HG03159 (cell line): ENCODE results near the gene DGKQ.

Experiments used
- ATAC-seq: cut with Tn5 transposase; IDR thresholded peaks from one replicate; pipeline ENCODE4 v1.9.1; 2021; ENCODE audit warnings: mild to moderate bottlenecking, moderate library complexity; ENCODE audit not compliant: unreplicated experiment

The DGKQ gene

GRCh38 chr4:996030-996996 lies 22.9 kb upstream of the DGKQ start:
- no peak for ATAC-seq

GRCh38 chr4:995311-996026 lies 22.1 kb upstream of the DGKQ start:
- ATAC-seq, result no peak

GRCh38 chr4:993111-994029 lies 20.0 kb upstream of the DGKQ start, which contains the start of gene SLC26A1:
Gene SLC26A1 (minus strand): TSS chr4:993404. CDS start chr4:991703, 1,701 bp downstream.
- ATAC-seq, result no peak

- no peak for ATAC-seq
These were observed 19.1 kb upstream of the DGKQ start for GRCh38 chr4:992297-993110.

- no peak for ATAC-seq
These were observed 18.3 kb upstream of the DGKQ start for GRCh38 chr4:991451-992296.

- ATAC-seq, result no peak
These were observed 17.5 kb upstream of the DGKQ start for GRCh38 chr4:990746-991367.

- ATAC-seq, result no peak
These were observed 16.5 kb upstream of the DGKQ start for GRCh38 chr4:989722-990471.

- ATAC-seq, result no peak
These were observed 15.7 kb upstream of the DGKQ start for GRCh38 chr4:988726-989721.

- no peak for ATAC-seq
These were observed 14.5 kb upstream of the DGKQ start for GRCh38 chr4:987624-988513.

GRCh38 chr4:986879-987623 lies 13.7 kb upstream of the DGKQ start, which contains the start of gene IDUA:
Gene IDUA (plus strand): TSS chr4:987044. CDS start chr4:987085, 41 bp downstream.
- ATAC-seq, result peak; percentile 78

GRCh38 chr4:986428-986878 lies 13.1 kb upstream of the DGKQ start:
- ATAC-seq, result peak; percentile 10

GRCh38 chr4:985123-985830 lies 11.9 kb upstream of the DGKQ start:
- ATAC-seq, result no peak

GRCh38 chr4:984336-985054 lies 11.1 kb upstream of the DGKQ start:
- no peak for ATAC-seq

- no peak for ATAC-seq
These were observed 9.4 kb upstream of the DGKQ start for GRCh38 chr4:982814-983213.
